ENCODE measurements around the gene TEC.

- TF ChIP-seq CTCF (IDR thresholded peaks at IDR 0.05) (no peak), POLR2AphosphoS5 (IDR thresholded peaks at IDR 0.05; ENCODE audit: low read depth, low read length) (no peak), TCF7L2 (IDR thresholded peaks at IDR 0.05; ENCODE audit: low read depth, low read length) (no peak)
Measured at GRCh38 chr4:48119646-48120045, 150.0 kb downstream of the TEC start.

All from Panc1 (cell line).